Measurements from ENCODE around the gene BACE2. TPM values are rescaled to one million over a fixed set of nuclear protein-coding genes. Genes with fewer than 3 reads are reported as not detected.
"Not testable (repeated sequence)": the region's sequence is repeated elsewhere in the genome, so short reads cannot be mapped to it uniquely, and the experiment has no call there.

The BACE2 gene
- total and polyA plus RNA-seq, 7 donors: 5.3 to 16.0 (median 7.2) TPM

DNA sequence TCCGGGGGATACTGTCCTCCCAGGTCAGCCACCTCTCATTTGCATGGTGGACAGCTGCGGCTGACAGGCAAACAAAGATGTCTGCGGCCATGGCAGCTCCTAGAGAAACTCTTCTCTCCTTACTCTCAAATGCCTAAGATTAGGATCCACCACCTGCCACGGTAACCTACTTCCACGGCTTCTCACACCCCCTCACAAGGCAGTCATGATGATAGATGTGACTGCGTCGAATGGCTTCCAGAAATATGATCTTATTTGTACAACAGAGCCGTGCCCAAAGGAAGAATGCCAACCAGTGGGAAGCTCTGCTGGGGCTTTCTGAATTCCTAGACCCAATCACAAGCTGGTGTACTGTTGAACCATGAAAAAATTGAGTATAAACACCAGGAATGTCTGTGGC lies 73.4 kb downstream of the BACE2 start:
- Histone ChIP-seq H3K27me3 (ENCODE audit: insufficient read depth in 3 of 3, low read length in 2 of 3) (no peaks in the 10 kb centered on the region), H3K36me3 (ENCODE audit: insufficient read depth in 1 of 2, low read depth in 1 of 2) (peaks cover 3% of the 10 kb centered on the region in 2 donors), H3K9me3 (no peaks in the 10 kb centered on the region), H3K4me3 (no peak overlapping the region), H3K27ac (no peak overlapping the region), H3K4me1 (no peaks in the 10 kb centered on the region)
- TF ChIP-seq, protein P1, sequence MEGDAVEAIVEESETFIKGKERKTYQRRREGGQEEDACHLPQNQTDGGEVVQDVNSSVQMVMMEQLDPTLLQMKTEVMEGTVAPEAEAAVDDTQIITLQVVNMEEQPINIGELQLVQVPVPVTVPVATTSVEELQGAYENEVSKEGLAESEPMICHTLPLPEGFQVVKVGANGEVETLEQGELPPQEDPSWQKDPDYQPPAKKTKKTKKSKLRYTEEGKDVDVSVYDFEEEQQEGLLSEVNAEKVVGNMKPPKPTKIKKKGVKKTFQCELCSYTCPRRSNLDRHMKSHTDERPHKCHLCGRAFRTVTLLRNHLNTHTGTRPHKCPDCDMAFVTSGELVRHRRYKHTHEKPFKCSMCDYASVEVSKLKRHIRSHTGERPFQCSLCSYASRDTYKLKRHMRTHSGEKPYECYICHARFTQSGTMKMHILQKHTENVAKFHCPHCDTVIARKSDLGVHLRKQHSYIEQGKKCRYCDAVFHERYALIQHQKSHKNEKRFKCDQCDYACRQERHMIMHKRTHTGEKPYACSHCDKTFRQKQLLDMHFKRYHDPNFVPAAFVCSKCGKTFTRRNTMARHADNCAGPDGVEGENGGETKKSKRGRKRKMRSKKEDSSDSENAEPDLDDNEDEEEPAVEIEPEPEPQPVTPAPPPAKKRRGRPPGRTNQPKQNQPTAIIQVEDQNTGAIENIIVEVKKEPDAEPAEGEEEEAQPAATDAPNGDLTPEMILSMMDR (IDR thresholded peaks at IDR 0.05): no peak
- 32 to 47% (median 38%) methylated on average over 8 of the region's 8 CpGs for WGBS, 3 donors
- peak in 1 of 4 donors; percentile 71 for ATAC-seq
- intact Hi-C loops (cut with DNase I): no loop called here
- no peak for DNase-seq

DNA sequence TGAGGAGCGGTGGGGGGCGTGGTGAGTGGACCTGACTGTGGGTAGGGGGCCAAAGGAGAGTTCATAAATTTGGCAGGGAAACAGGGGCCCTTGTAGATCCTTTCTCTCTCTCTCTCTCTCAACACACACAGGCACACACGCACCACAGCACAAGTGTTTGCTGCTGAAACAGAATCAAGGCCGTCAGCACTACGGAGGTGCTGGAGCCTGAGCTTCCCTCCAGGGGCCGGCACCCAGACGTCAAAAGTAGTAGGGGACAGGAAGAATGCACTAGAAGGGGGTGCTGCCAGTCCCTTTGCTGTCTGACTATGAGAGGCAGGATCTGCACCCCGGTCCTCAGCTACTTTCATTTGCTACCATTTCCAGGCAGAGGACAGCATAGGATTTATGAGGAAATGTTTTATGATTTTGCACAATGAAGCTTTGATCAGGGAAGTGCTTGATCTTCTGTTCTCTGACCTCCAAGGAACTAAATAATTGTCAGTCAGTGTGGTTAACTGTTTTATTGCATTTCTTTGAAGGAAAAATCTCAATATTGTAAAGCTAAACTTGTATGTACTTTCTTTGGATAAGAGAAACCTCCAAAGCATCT lies 74.4 kb downstream of the BACE2 start:
- Histone ChIP-seq H3K4me1 (no peaks in the 10 kb centered on the region), H3K27me3 (ENCODE audit: insufficient read depth in 3 of 3, low read length in 2 of 3) (no peaks in the 10 kb centered on the region), H3K9me3 (no peaks in the 10 kb centered on the region), H3K27ac (no peak overlapping the region), H3K36me3 (ENCODE audit: insufficient read depth in 1 of 2, low read depth in 1 of 2) (peaks cover 3 to 6% of the 10 kb centered on the region in 2 donors), H3K4me3 (no peak overlapping the region)
- ATAC-seq (no peak), DNase-seq (no peak)
- 72 to 81% (median 80%) methylated on average over 8 of the region's 8 CpGs for WGBS, 3 donors
- TF ChIP-seq, protein P1 (IDR thresholded peaks at IDR 0.05): no peak
- intact Hi-C loops (cut with DNase I): no loop called here

DNA sequence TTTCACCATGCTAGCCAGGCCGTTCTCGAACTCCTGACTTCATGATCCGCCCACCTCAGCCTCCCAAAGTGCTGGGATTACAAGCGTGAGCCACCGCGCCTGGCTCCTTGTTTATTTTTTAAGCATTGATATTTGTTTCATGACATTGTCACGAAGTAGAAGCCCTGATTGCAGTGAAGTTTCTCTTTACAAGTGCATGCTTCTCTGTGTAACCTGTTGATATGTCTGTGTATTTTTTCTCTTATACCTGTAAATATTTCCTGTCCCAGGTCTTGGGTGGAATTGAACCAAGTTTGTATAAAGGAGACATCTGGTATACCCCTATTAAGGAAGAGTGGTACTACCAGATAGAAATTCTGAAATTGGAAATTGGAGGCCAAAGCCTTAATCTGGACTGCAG lies 75.1 kb downstream of the BACE2 start:
- intact Hi-C loops (cut with DNase I): no loop called here
- Histone ChIP-seq H3K36me3 (ENCODE audit: insufficient read depth in 1 of 2, low read depth in 1 of 2) (peaks cover 3 to 6% of the 10 kb centered on the region in 2 donors), H3K4me3 (no peak overlapping the region), H3K4me1 (no peaks in the 10 kb centered on the region), H3K27me3 (ENCODE audit: insufficient read depth in 3 of 3, low read length in 2 of 3) (no peaks in the 10 kb centered on the region), H3K27ac (no peak overlapping the region), H3K9me3 (no peaks in the 10 kb centered on the region)
- no peak for ATAC-seq
- TF ChIP-seq, protein P1 (IDR thresholded peaks at IDR 0.05): no peak
- no peak for DNase-seq
- WGBS, 3 donors: 96 to 99% (median 97%) methylated on average over 7 of the region's 7 CpGs

DNA sequence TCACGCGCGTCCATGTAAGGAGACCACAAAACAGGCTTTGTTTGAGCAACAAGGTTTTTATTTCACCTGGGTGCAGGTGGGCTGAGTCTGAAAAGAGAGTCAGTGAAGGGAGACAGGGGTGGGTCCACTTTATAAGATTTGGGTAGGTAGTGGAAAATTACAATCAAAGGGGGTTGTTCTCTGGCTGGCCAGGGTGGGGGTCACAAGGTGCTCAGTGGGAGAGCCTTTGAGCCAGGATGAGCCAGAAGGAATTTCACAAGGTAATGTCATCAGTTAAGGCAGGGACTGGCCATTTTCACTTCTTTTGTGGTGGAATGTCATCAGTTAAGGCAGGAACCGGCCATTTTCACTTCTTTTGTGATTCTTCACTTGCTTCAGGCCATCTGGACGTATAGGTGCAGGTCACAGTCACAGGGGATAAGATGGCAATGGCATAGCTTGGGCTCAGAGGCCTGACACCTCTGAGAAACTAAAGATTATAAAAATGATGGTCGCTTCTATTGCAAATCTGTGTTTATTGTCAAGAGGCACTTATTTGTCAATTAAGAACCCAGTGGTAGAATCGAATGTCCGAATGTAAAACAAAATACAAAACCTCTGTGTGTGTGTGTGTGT lies 76.4 kb downstream of the BACE2 start:
- 87 to 94% (median 88%) methylated on average over 8 of the region's 8 CpGs for WGBS, 3 donors

DNA sequence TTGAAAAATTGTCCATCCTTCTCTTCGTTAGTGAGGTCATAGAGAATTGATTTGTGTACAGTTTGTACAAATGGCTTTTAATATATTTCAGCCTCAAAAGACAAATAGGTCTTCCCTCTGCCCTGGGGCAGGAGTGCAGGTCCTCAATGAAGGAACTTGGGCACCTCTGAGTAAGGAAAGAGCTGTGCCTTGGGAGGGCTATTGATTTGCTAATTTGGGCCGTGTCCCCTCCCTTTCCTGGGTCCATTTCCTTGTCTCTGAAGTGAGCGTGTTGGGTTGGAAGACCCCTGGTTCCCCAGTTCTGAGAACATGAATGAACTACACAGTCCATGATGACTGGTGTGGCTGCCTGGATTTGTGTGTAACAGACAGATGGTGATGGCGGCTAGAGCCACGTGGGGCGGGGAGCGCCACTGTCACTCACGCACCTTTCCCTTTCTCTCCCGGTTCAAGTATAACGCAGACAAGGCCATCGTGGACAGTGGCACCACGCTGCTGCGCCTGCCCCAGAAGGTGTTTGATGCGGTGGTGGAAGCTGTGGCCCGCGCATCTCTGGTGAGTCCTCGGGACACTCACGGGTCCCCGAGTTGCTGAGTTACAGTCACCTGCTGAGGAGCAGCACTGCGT lies 77.7 kb downstream of the BACE2 start:
- intact Hi-C loops (cut with DNase I): no loop called here

More for the DNA sequence above, 76.4 kb downstream of the BACE2 start:
- H3K27ac ChIP-seq; H3K9me3 ChIP-seq; intact Hi-C loops (cut with DNase I); H3K36me3 ChIP-seq (ENCODE audit: insufficient read depth in 1 of 2, low read depth in 1 of 2); H3K4me3 ChIP-seq; ATAC-seq; DNase-seq; H3K4me1 ChIP-seq; H3K27me3 ChIP-seq (ENCODE audit: insufficient read depth in 3 of 3, low read length in 2 of 3): not testable (repeated sequence)

More for the DNA sequence above, 77.7 kb downstream of the BACE2 start:
- TF ChIP-seq, protein P1 (IDR thresholded peaks at IDR 0.05): no peak
- Histone ChIP-seq H3K9me3 (no peaks in the 10 kb centered on the region), H3K27ac (no peak overlapping the region), H3K4me1 (no peaks in the 10 kb centered on the region), H3K4me3 (no peak overlapping the region), H3K36me3 (ENCODE audit: insufficient read depth in 1 of 2, low read depth in 1 of 2) (peaks cover 3% of the 10 kb centered on the region in 2 donors), H3K27me3 (ENCODE audit: insufficient read depth in 3 of 3, low read length in 2 of 3) (no peaks in the 10 kb centered on the region)
- WGBS, 3 donors: 92 to 95% (median 93%) methylated on average over 20 of the region's 20 CpGs
- ATAC-seq (no peak), DNase-seq (no peak)

Measured in psoas muscle (tissue), 8 donors.